GM12878 (cell line): ENCODE measurements around the gene ACTL7A. TPM values are rescaled to one million over a fixed set of nuclear protein-coding genes. Genes with fewer than 3 reads are reported as not detected.

Experiments
- ATAC-seq: fragments of 200-7000 bp; cut with Tn5 transposase; 3 replicates; pipeline ENCODE4 v1.9.1; 2020; ENCODE audit warnings: mild to moderate bottlenecking, moderate library complexity
- BruUV-seq: library from RNA; stranded (reverse); fragments of 400-500 nt; replicated peaks from 2 replicates; lab custom pipeline; 2021; lab: Mats Ljungman, UMichigan
- CTCF ChIA-PET: fragments of 300-600 bp; sonication (Branson Sonifier 250); formaldehyde crosslinking; extraction: SDS; loops from one replicate; lab custom pipeline; 2021; ENCODE audit warnings: inconsistent platforms; lab: Yijun Ruan, JAX
- POLR2A ChIA-PET: fragments of 350-600 bp; formaldehyde crosslinking; extraction: SDS; loops from one replicate; lab custom pipeline; 2021; ENCODE audit warnings: inconsistent platforms; lab: Charles Lee
- RAD21 ChIA-PET: fragments of 300-600 bp; sonication (Branson Sonifier 250); formaldehyde crosslinking; loops from one replicate; lab custom pipeline; 2023; ENCODE audit warnings: antibody characterized with exemption; ENCODE audit not compliant: unreplicated experiment; lab: Charles Lee
- SMC1A ChIA-PET: fragments of 300-600 bp; sonication (Branson Sonifier 250); formaldehyde crosslinking; loops from one replicate; lab custom pipeline; 2023; ENCODE audit not compliant: unreplicated experiment, uncharacterized antibody; lab: Charles Lee
- DNase-seq: peaks from one replicate; pipeline ENCODE4 v3.0.0-alpha.2; 2011; ENCODE audit warnings: low read depth, low spot score
- FAIRE-seq: peaks from 3 replicates; lab custom pipeline; 2011; peaks lifted over from hg19 to GRCh38; lab: Jason Lieb, UNC
- H2AFZ ChIP-seq: 2 replicates; pipeline ENCODE4 v1.6.0; 2011; ENCODE audit warnings: low read depth, low read length, control low read depth; ENCODE audit not compliant: control insufficient read depth
- H3K27ac ChIP-seq: 2 replicates; pipeline ENCODE4 v1.5.1; 2011; ENCODE audit warnings: control low read depth; ENCODE audit not compliant: control insufficient read depth, insufficient read depth
- H3K27me3 ChIP-seq, 2 experiments: replicated peaks in 1 of 2; 2 replicates each; pipeline versions ENCODE4 v1.6.0 to v1.6.1; 2011; ENCODE audit warnings: low read length in 1 of 2; ENCODE audit not compliant: control insufficient read depth in 2 of 2, insufficient read depth in 2 of 2
- H3K36me3 ChIP-seq, 2 experiments: 2 replicates each; pipeline ENCODE4 v1.5.1; 2011; ENCODE audit warnings: low read length in 1 of 2; ENCODE audit not compliant: control insufficient read depth in 2 of 2, insufficient read depth in 2 of 2
- H3K4me1 ChIP-seq: 2 replicates; pipeline ENCODE4 v1.6.1; 2011; ENCODE audit warnings: mild to moderate bottlenecking, low read length, moderate library complexity, mixed read lengths; ENCODE audit not compliant: control insufficient read depth, insufficient read depth
- H3K4me2 ChIP-seq: 2 replicates; pipeline ENCODE4 v1.6.0; 2011; ENCODE audit warnings: control low read depth; ENCODE audit not compliant: control insufficient read depth, insufficient read depth
- H3K4me3 ChIP-seq: fragments of 200-600 bp; sonication (generic); 2 replicates; pipeline ENCODE4 v1.5.1; 2016
- H3K79me2 ChIP-seq: 2 replicates; pipeline ENCODE4 v1.6.0; 2011; ENCODE audit warnings: low read length; ENCODE audit not compliant: control insufficient read depth, insufficient read depth
- H3K9ac ChIP-seq: 2 replicates; pipeline ENCODE4 v1.8.0; 2011; ENCODE audit warnings: low read length, control low read depth, mixed read lengths; ENCODE audit not compliant: control insufficient read depth, insufficient read depth
- H3K9me3 ChIP-seq: replicated peaks from 3 replicates; pipeline ENCODE4 v1.5.1; 2011; ENCODE audit warnings: mild to moderate bottlenecking, low read length; ENCODE audit not compliant: control insufficient read depth, insufficient read depth
- H4K20me1 ChIP-seq: 2 replicates; pipeline ENCODE4 v1.6.0; 2011; ENCODE audit not compliant: control insufficient read depth, insufficient read depth
- BCL3 ChIP-seq: IDR thresholded peaks from 2 replicates; pipeline ENCODE4 v1.6.1; 2011; ENCODE audit warnings: borderline replicate concordance, low read depth, mild to moderate bottlenecking, moderate library complexity, low read length; ENCODE audit not compliant: insufficient read depth, poor library complexity, severe bottlenecking
- FOXK2 ChIP-seq: fragments of 450-650 bp; IDR thresholded peaks from 2 replicates; pipeline ENCODE4 v1.6.1; 2017; ENCODE audit warnings: mild to moderate bottlenecking, moderate library complexity
- FOXM1 ChIP-seq: IDR thresholded peaks from 2 replicates; pipeline ENCODE4 v1.6.1; 2012; ENCODE audit warnings: low read depth, mild to moderate bottlenecking, inconsistent platforms, low read length, moderate library complexity
- SMC3 ChIP-seq: IDR thresholded peaks from 2 replicates; pipeline ENCODE4 v1.6.1; 2011; ENCODE audit warnings: low read length, improper control_type of control experiment, borderline replicate concordance
- TCF3 ChIP-seq: IDR thresholded peaks from 2 replicates; pipeline ENCODE4 v1.6.1; 2012; ENCODE audit warnings: low read depth, mild to moderate bottlenecking, low read length, borderline replicate concordance; ENCODE audit not compliant: insufficient read depth
- WRNIP1 ChIP-seq: IDR thresholded peaks from 2 replicates; pipeline ENCODE4 v1.6.1; 2011; ENCODE audit warnings: low read depth, low read length, improper control_type of control experiment, borderline replicate concordance
- WGBS: methylation state at CpG from one replicate; pipeline ENCODE4 v1.1.6; 2016; ENCODE audit warnings: low lambda C conversion rate; ENCODE audit not compliant: insufficient replicate concordance, insufficient coverage; ENCODE audit errors: missing lambda C conversion rate; 5-methylcytosine and 5-hydroxymethylcytosine counted together
- in situ Hi-C: fragments of 300-500 bp; cut with MboI; formaldehyde crosslinking; loops from 9 replicates; pipeline ENCODE4 v1.14.3; 2018; ENCODE audit warnings: mixed read lengths
- intact Hi-C: fragments of 100-400 bp; cut with micrococcal nuclease; formaldehyde crosslinking; loops from one replicate; pipeline ENCODE4 v1.14.2; 2022; ENCODE audit not compliant: unreplicated experiment
- polyA plus RNA-seq, 11 experiments: library from polyadenylated mRNA; depleted of rRNA in 4 of 11; unstranded in 6 of 11; stranded (reverse) in 5 of 11; fragments of >200 nt; fragmentation: Nextera tagmentation in 4 of 11; fragmentation: Illumina TruSeq in 1 of 11; extraction: Ambion mirVana in 4 of 11; extraction: Trizol in 1 of 11; gene quantifications; 1 replicate in 1 of 11; 2 replicates in 10 of 11; pipeline versions ENCODE4 v1.2.1 to v1.2.3, GENCODE V29; 2011 to 2016; ENCODE audit warnings: inconsistent platforms in 2 of 11, missing spikeins in 2 of 11, low read depth in 1 of 11
- total RNA-seq, 4 experiments: library from RNA; depleted of rRNA in 3 of 4; stranded (reverse); fragments of >200 nt in 3 of 4; fragmentation: Illumina TruSeq in 1 of 4; extraction: Trizol in 1 of 4; gene quantifications; 2 replicates each; pipeline versions ENCODE4 v1.2.1 to v1.2.3, GENCODE V29; 2013 to 2021
- TF ChIP-seq, protein P1 (sequence below): fragments of 450-650 bp; IDR thresholded peaks from 2 replicates; pipeline ENCODE4 v1.6.1; 2017; ENCODE audit warnings: mild to moderate bottlenecking, low read depth, inconsistent platforms; ENCODE audit not compliant: poor library complexity, severe bottlenecking

ACTL7A gene
- total and polyA plus RNA-seq, 10 of the 15 experiments (the other 5 are each of a cell fraction or from before 2014, with no cell fraction given) = not detected

DNA sequence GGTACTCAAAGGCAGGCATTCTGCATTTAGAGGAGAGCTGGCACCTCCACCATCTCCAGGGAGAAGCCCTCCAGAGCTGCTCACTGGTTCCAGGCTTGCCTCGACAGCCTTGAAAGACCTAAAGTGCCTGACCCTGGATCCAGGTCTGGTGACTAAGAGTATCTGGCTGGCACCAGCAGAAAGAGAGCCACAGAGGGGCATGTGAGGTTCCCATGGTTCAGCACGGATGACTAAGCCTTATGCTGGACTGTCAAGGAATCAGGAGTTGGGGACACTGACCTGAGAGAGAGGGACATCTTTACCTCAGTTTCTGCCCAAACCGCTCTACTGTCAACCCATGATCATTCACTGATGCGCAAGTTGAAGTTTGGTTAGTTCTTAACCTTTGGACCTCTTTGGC lies 3.0 kb downstream of the ACTL7A start:
- in situ Hi-C loops (no loop called here), intact Hi-C loops (no loop called here)
- whole genome bisulfite sequencing = 91% methylated on average over 4 of the region's 4 CpGs
- DNase-seq (no peak), FAIRE-seq (no peak), ATAC-seq (no peak)
- Histone ChIP-seq H3K36me3 (no peaks in the 10 kb centered on the region; a peak in 1 of 4 replicates), H3K9me3 (no peaks in the 10 kb centered on the region), H3K4me3 (no peak overlapping the region), H2AFZ (no peak overlapping the region), H3K79me2 (no peaks in the 10 kb centered on the region), H3K9ac (no peak overlapping the region), H3K4me2 (no peak overlapping the region), H3K27ac (no peak overlapping the region), H4K20me1 (no peaks in the 10 kb centered on the region), H3K27me3 (no peaks in the 10 kb centered on the region), H3K4me1 (no peaks in the 10 kb centered on the region)
- ChIA-PET POLR2A (no interaction called here), RAD21 (no interaction called here), CTCF (interaction anchor here (0.8 to 1.0 kb wide), 2 partner anchors 13 to 600 kb away, joined by 3 read pairs; no protein-coding TSS in a partner anchor), SMC1A (no interaction called here)
- TF ChIP-seq, protein P1, sequence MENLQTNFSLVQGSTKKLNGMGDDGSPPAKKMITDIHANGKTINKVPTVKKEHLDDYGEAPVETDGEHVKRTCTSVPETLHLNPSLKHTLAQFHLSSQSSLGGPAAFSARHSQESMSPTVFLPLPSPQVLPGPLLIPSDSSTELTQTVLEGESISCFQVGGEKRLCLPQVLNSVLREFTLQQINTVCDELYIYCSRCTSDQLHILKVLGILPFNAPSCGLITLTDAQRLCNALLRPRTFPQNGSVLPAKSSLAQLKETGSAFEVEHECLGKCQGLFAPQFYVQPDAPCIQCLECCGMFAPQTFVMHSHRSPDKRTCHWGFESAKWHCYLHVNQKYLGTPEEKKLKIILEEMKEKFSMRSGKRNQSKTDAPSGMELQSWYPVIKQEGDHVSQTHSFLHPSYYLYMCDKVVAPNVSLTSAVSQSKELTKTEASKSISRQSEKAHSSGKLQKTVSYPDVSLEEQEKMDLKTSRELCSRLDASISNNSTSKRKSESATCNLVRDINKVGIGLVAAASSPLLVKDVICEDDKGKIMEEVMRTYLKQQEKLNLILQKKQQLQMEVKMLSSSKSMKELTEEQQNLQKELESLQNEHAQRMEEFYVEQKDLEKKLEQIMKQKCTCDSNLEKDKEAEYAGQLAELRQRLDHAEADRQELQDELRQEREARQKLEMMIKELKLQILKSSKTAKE = no peak
- no peak for TF ChIP-seq WRNIP1
- BruUV-seq = no TSS peak

DNA sequence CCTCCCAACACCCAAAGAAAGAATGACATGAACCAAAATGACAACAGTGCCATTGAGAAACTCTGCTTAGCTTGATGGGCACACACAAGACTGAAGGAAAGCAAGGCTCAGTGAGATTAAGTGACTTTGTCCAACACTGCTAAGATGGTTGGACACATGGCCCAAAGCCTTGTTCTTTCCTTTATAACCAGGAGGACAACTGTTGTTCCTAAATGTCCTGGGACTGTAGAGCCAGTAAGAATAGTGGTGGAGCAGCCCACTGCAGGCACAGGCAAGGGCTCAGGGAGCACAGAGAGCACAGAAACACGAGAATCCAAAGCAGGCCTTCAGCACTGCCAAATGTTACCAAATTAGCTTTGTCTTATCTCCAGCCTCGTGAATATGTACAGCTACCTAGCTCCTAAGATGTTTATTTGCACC lies 3.9 kb downstream of the ACTL7A start:
- FAIRE-seq (no peak), DNase-seq (no peak)
- in situ Hi-C loops = no loop called here
- no peaks in the 10 kb centered on the region for H3K9me3 ChIP-seq
- no peak overlapping the region for H3K4me3 ChIP-seq
- H2AFZ ChIP-seq = no peak overlapping the region
- BruUV-seq = no TSS peak
- ChIA-PET SMC1A (interaction anchor here (1.3 kb wide), 1 partner anchor 20 kb away, joined by 5 read pairs; no protein-coding TSS in a partner anchor), RAD21 (no interaction called here), POLR2A (no interaction called here)
- no peaks in the 10 kb centered on the region for H3K79me2 ChIP-seq
- no peaks in the 10 kb centered on the region for H3K27me3 ChIP-seq
- 69% methylated on average over 2 of the region's 2 CpGs for WGBS
- H3K27ac ChIP-seq = no peak overlapping the region
- no peaks in the 10 kb centered on the region for H3K4me1 ChIP-seq
- no peak overlapping the region for H3K4me2 ChIP-seq
- intact Hi-C loops = no loop called here
- TF ChIP-seq BCL3 (no peak), SMC3 (no peak), TCF3 (no peak), FOXM1 (no peak), FOXK2 (no peak)
- TF ChIP-seq, all 136 proteins: peak for 0
- Histone ChIP-seq H4K20me1 (no peaks in the 10 kb centered on the region), H3K9ac (no peak overlapping the region), H3K36me3 (no peaks in the 10 kb centered on the region; a peak in 1 of 4 replicates)
- CTCF ChIA-PET = no interaction called here
- ATAC-seq = no peak
